GM21786 (cell line): Measurements from ENCODE around the gene GNAT1.

Experiments used
- ATAC-seq: cut with Tn5 transposase; IDR thresholded peaks from one replicate; pipeline ENCODE4 v1.9.1; 2021; ENCODE audit not compliant: unreplicated experiment

GNAT1 gene

GRCh38 chr3:50162034-50162883 lies 29.2 kb upstream of the GNAT1 start:
- no peak for ATAC-seq

DNA sequence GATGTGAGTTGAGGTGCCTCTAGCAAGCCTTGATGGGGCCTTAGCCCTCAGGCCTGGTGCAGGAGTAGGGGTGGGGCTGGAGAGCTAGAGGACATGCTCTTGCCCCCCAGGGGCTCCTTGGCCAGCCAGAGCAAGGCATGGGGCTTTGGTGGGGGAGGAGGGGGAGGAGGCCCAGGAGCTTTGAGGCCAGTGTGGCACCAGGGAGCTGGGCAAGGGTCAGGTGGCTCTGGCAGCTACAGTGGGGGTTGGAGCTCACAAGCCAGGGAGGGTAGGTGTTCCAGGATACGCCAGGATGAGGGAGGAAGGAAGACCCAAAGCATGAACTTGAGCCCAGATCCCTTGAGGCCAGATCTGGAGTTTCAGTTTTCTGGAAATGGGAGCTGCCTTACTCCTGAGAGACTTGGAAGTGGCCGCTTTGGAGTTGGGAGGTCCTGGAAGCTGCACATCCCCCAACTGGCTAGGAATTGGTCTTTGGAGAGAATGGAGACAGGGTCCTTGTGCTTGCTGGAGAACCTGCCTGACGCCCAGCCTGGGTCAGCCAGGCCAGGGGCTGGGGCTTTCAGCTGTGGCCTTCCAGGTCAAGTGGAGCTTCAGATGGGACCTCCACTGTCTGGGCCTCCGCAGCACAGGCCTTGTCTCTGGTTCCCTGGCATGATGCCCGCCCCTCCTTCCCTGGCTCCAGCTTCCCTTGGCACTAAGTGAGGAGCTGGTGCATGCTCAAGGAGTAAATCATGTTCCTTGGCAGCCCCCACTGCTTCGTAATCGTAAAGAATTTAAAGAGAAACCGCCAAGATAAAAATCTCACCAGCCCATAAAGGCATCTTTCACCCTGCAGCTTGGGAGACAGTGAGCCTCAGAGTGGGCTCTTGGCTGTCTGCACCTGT lies 27.6 kb upstream of the GNAT1 start:
- ATAC-seq = no peak

GRCh38 chr3:50164481-50164880 lies 26.9 kb upstream of the GNAT1 start:
- ATAC-seq = no peak

- no peak for ATAC-seq
Observed at GRCh38 chr3:50164984-50165909, 26.2 kb upstream of the GNAT1 start.

- no peak for ATAC-seq
Observed at GRCh38 chr3:50165910-50166538, 25.4 kb upstream of the GNAT1 start.

DNA sequence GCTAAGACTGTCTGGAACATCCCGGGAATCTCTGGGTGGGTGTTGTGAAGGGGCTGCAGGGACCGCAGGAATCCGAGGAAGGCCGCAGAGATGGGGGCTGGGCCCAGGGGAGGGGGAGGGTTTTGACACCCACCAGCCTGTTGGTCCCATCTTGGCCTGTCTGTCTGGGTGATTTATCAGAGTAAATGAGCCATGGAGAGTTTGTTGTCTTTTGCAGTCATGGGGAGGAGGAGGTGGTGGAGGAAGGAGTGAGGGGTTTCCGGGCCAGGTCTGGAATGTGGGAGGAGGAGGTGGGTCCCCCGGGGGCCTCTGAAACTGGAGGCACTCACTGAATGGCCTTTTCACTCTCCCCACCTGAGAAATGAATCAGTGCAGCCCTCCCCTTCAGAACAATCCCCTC lies 24.8 kb upstream of the GNAT1 start:
- ATAC-seq = no peak

GRCh38 chr3:50167069-50167840 lies 24.2 kb upstream of the GNAT1 start:
- ATAC-seq = no peak

DNA sequence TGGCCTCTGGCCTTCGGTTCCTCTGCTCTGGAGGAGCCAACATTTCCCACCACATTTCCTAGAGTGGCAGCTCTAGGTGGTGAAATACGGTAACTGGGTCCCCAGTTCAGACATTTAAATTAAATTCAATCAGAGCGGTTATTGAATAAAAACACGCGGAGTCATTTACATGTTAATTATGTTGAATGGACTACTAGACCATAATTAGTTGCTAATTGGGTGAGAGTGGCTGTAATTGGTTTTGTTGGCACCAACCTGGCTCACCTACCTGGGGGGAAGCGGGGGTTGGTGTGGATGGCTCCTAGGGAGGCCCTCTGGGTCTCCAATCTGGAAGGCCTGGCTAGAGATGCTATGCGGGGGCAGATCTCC lies 23.6 kb upstream of the GNAT1 start:
- no peak for ATAC-seq

DNA sequence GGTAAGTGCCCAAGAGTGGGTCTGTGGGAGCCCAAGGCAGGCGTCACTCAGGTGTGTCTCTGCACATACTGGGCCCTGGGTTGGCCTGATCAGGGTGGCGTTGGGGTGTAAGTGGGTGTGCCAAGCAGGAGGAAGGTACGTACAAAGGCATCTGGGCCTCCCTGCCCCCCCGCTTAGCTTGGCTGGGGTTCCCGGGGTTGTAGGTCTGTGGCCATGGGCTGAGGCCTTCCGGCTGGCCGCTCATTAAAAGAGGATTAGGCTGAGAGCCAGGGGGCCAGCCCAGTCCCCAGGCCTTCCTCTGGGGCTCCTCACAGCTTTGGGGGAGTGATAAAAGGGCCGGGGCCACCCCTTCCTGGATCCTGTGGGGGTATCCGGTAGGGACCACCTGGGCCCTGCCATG lies 23.0 kb upstream of the GNAT1 start:
- ATAC-seq = no peak

DNA sequence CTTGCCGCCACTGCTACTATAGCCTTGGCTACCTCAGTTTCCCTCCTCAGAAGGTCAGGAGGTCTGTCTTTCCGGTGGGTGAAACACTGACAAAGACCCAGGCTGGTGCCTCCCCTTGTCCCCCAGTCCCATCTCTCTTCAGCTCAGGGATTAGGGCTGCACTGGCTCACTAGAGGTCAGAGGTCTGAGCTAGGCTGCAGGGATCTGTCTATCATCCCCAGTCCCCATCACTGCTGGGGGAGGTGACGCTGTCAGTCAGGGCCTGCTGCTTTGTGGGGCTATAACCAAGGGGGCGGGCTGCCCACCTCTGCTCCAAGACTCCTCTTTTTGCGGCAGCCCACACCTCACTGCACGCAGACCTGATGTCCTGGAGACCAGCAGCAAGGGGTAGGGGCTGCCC lies 22.6 kb upstream of the GNAT1 start:
- no peak for ATAC-seq

GRCh38 chr3:50169232-50169832 lies 22.1 kb upstream of the GNAT1 start:
- ATAC-seq = no peak

GRCh38 chr3:50169858-50170257 lies 21.6 kb upstream of the GNAT1 start:
- no peak for ATAC-seq

- no peak for ATAC-seq
Observed at GRCh38 chr3:50170689-50171088, 20.7 kb upstream of the GNAT1 start.

DNA sequence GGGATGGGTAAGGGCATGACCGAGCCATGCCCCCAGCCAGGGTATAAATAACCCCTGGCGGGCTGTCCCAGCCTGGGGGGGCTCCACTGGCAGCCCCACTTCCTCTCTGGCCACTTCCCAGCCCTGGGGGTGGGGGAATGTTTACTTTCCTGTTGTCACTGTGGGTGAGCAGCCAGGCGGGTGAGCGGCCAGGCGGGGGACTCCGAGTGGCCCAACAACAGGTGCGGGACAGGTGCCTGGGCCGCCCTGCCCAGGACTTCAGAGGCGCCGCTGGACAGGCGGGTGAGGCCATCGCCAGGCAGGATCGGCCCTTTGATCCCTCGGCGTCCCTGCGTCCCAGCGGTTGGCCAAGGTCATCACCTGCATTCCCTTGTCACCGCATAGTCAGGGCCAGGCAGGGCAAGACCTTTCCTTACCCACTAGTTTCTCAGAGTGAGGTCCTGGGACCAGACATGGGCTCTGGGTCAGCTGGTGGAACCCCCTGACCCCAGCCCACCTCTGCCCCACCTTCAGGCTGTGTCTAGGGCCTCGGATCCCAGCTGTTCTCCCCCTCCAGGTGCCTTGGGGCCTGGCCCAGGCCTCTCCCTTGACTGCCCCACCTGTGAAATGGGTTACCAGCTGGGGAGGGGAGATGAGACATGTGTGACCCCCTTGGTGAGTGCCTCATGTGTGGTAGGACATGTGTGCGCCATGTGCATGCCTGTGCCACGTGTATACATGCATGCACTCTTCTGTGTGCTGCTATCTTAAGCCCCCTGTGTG lies 19.7 kb upstream of the GNAT1 start:
- ATAC-seq = no peak

- no peak for ATAC-seq
Observed at GRCh38 chr3:50172626-50173220, 18.7 kb upstream of the GNAT1 start.

DNA sequence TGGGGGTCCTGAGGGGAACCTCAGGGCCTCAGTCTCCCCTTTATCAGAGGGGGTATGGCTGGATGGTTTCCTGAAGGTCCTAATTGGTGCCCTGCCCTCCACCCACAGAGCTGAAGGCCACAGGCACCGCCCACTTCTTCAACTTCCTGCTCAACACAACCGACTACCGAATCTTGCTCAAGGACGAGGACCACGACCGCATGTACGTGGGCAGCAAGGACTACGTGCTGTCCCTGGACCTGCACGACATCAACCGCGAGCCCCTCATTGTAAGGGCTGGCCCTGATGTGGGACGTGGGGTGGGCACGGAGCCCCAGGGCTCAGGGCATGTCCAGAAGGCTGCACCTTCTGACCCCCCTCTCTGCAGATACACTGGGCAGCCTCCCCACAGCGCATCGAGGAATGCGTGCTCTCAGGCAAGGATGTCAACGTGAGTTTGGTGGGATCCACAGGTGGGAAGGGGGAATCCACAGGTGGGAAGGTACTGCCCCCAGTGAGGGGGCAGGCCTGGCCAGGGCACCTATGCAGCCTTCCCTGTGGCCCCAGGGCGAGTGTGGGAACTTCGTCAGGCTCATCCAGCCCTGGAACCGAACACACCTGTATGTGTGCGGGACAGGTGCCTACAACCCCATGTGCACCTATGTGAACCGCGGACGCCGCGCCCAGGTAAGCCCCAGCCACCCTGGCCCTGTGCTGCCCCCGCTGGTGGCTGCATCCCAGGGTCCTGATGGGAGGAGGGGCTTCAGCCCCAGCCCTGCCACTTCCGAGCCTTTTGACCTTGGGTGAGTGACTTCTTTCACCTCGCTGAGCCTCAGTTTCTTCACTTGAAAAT lies 17.5 kb upstream of the GNAT1 start:
- no peak for ATAC-seq

GRCh38 chr3:50174517-50174895 lies 16.9 kb upstream of the GNAT1 start:
- ATAC-seq = no peak
